ENCODE data around the gene SCARB2.

DNA sequence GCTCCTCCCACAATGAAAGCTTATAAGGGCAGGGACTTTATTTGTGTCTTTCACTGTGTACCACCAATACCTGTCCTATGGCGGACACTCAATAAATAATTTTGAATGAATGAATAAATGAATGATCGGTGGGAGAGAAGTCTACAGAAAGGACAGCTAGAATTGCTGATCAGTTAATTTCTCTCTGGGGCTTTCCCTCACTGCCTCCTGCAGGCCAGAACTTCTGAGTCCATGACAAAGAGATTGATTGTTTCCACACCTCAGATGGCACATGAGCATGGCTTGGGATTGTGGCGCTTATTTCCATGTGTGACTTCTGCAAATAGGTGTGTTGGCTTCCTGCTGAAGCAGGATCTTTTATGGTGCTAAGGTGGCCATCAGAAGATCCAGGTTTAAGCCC is 44.2 kb upstream of the SCARB2 start:
- no peak for TF ChIP-seq POLR2AphosphoS5 (IDR thresholded peaks at IDR 0.05; ENCODE audit: low read depth, low read length)
- TF ChIP-seq TAF1 (IDR thresholded peaks at IDR 0.05; ENCODE audit: borderline replicate concordance, insufficient read depth, low read length): no peak

Data from PFSK-1 (cell line).